Stimulated activated CD8-positive, alpha-beta memory T cell treated with anti-CD3 and anti-CD28 coated beads, Interleukin-12 subunit alpha, Interleukin-12 subunit beta, amount 100 ng/mL, for 1 hour (primary cell): ENCODE data around the gene ZNF804A.

ENCODE experiments used
- DNase-seq: peaks from one replicate; pipeline ENCODE4 v3.0.0-alpha.2; 2020; ENCODE audit warnings: low read depth

The ZNF804A gene

DNA sequence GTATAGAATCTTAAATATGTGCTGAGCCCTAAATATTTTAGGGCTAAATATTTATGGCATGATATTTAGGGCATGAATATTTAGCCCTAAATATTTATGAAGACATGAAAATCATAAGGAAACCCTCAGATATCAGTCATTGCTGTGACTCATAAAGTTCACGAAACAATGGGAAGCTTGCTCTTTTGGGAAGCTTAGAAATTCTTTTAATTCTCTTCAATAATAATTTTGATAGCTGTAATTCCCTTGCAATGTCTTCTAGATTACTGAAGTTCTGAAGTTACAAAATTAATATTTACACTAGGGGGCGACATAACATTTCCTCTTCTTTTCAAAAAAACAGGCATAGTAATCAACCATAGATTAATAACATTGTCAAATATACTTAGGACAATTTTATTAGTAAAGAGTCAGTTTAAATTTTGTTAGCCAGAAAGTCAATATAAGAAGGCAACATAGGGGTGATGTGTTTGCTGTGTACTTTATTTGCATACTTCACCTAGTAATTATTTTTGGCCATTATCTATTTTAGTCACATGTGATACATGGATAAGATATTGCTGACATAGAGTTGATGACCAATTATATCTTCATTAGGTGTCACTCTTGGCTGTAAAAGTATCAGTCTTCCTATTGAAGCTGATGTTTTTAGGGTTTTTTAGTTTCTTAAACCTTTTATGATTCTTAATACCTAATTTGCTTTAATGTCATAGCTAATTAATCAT lies 13.2 kb downstream of the ZNF804A start:
- DNase-seq = no peak

DNA sequence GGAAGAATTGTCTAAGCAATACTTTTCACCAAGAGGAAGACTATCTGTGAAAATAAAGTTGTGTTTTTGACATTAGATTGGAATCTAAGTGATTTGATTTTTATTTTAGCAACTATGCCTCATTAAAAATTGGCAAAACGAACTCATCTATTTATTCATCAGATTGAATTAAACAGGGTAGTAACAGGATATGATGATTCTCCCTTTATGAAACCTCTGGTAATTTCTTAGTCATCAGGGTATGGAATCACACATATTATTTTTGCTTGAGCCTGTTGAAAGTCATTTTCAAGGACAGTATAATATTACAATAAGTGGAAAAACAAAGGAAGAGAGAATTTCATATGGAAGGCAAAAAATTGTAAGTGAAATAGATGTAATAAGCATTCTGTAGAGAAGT lies 22.0 kb downstream of the ZNF804A start:
- DNase-seq = no peak

DNA sequence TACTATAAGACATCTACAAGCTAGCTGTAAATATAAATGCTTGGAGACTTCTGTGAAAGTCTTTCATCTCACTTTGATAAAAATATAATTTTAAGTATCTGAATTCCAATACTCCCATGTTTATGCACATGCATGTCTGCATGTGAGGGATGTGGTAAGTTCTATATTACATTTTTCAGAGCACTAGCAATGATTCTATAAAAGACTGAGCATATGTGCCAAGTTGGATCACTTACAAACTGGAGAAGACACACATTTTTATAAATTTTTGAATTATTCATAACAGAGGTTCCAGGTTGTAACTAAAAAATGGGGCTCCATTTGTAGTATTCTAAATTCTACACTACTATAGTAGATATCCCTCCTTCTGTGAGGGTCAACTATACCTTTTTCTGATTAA lies 26.0 kb downstream of the ZNF804A start:
- DNase-seq = no peak

DNA sequence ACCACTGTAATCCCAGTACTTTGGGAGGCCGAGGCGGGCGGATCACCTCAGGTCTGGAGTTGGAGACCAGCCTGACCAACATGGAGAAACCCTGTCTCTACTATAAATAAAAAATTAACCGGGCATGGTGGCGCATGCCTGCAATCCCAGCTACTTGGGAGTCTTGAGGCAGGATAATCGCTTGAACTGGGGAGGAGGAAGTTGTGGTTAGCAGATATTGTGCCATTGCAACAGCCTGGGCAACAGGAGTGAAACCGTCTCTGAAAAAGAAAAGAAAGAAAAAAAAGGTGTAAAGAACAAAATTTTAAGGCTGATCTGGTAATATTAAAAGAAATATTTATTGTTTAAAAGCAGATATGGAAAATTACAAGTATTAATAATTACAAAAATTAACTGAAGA lies 29.7 kb downstream of the ZNF804A start:
- no peak for DNase-seq

DNA sequence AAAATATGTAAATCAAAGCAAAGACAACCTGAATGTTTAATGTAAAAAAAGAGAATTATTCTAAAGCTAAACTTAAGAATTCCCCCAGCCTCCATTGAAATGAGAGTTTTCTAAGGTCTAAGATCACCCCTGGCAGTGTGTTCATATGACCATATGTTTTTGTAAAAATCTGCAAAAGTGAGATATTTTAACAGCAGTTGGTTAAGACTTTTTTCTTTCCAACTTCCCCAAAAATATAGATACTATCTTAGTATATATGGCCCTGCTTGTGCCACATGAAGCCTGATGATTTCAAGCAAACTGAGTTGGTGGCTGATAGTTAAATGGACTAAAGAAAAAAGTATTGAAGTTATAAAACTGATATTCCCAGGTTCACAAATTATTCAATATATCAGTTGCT lies 35.4 kb downstream of the ZNF804A start:
- no peak for DNase-seq

DNA sequence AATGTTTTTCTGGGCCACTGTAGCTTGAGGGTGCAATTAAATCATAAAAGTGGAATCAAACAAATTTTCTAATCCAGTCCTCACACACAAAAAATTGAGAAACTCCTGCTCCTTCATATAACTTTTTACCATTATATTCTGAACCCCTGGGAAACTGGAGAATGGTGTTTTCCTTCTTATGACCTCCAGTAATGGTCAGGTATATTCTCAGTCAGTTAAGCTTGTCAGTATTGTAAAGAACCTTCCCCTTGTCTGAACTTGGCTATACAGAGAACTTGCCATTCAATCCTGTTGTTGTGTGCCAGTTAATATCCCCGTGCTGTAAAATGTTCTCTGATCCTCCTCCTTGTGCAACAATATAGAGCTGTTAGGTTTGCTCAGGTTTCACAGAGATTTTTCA lies 39.5 kb downstream of the ZNF804A start:
- DNase-seq = no peak

DNA sequence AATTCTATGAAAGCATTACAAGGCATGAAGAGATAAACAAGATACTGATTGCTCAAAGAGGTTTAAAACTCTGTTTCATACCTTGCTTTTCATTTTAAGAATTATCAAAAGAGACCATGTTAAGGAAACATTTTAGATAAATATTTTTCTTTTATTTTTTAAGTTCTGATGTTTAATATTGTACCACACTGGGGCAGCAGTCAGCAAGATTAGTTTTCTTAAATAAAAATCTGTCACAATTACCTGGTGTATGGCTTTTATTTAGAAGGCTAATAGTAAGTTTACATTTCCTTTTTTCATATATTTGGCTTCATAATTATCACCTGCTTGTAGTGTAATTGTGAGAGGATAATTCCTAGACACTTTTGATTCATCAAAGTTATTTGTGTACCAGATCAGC lies 46.4 kb downstream of the ZNF804A start:
- DNase-seq = no peak

DNA sequence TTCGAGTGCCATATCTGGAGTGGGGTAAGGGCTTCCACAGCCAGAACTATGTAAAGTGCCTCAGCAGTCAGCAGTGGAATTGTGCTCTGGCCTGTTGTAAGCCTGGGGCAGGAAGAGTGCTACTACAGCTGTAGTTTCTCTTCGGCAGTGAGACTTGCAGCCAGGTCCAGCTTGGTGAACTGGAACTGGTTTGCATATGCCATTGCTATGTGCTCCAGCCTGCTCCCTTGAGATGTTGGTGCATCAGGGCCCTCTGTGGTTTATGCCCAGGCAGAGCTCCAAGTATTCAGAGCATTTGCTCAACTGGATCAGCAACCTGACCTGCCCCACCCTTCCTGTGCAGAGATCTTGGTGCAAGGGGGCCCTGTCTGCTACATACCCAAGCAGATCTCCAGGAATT lies 47.8 kb downstream of the ZNF804A start:
- DNase-seq = no peak

DNA sequence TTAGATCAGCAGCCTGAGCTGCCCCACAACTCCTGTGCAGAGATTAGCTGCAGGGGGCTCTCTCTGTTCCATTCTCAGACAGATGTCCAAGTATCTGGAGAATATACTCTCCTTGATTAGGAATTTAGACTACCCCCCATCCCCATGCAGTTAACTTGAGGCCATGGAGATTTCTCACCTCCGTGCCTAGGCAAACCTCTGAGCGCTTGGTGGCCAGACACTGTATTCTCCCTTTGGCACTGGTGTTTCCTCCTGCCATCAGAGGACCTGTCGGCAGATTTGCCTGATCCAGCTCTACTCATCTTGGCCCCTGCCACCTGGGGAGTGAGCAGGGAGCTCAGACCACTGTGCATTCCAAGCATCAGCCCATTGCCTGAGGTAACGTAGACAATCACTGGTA lies 48.3 kb downstream of the ZNF804A start:
- DNase-seq = no peak

DNA sequence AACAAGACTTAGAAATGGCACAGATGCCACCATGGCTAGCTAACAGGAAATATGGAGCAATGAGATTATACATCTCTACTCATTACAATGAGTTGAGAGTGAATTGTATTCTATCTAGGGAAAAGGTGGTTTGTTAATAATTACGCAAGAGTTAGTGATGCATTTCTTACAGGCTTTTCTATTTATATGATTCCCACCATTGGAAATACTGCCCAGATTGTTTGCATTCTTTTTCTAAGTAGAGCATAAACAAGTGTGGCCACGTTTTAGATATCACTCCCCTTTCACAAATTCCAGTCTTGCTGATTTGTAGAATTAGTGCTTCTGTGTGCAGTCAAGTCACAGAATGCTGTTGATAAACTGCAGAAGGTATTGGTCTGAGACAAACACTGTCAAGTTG lies 56.6 kb downstream of the ZNF804A start:
- DNase-seq = no peak

DNA sequence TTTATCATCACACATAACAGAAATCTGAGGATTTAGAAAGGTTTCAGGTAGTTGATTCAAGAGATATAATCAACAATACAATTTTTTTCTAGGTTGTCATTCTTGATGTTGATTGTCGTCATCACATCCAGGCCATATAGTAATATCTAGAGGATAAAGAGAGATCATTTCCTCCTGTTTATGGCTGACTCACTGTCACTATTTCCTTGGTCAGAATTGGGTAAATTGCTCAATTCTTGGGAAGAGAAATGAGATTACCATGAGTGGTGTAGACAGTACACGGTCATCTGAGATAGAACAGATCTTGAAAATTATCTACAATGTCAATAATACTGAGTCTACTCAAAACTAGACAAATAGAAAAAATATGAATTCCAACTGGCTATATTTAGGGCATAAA lies 78.8 kb downstream of the ZNF804A start:
- no peak for DNase-seq

DNA sequence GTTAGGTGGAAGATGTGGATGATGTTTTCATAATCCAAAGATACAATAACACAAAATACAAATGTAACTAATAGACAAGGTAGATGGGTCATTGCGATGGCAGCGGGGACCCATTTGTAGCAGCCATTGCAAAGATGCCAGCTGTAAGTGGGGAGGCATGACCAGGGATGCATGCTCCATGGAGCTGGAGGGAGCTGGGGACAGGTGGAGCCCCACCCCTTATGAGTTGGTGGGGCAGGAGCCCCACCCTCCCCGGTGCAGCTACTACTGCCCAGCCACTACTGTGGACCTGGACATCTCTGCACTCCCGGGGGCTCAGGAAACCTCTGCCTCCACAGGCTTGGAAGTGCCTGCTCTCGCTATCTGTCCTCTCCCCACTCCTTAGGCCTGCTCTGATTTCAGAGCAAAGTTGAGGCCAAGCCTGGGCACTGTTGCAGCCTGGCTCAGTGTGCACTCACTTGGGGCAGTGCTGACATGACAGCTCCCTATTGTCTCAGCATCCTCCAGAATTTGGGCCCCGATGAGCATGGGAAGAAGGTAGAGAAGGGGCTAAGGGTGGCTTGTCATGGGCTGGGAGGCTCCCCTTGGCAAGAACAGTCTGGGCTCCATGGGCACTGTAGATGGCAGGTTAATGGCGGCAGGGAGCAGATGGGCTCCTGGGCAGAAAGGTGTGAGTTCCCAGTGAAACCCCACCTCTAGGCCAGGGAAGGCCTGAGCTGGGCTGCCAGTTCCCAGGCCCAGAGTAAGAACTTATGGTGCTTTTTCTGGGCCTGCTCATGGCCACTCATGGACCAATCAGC lies 81.1 kb downstream of the ZNF804A start:
- no peak for DNase-seq

DNA sequence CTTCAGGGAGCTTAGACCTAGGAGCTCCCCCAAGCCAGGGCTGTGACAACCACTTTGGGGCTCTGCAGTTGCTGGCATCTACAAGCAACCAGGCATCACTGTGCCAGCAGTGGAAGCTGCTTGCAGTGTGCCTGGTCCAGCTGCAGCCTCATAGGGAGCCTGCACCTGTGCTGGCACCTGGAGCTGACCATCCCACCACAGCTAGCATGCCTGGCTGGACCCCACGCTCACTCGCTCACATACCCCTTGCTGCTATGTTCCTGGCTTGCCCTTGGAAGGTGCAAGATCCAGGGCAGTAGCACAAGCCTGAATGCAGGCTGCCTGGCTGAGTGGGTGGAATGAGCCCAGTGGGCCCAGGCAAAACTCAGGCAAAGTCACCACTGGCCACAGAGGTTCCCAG lies 82.5 kb downstream of the ZNF804A start:
- no peak for DNase-seq

DNA sequence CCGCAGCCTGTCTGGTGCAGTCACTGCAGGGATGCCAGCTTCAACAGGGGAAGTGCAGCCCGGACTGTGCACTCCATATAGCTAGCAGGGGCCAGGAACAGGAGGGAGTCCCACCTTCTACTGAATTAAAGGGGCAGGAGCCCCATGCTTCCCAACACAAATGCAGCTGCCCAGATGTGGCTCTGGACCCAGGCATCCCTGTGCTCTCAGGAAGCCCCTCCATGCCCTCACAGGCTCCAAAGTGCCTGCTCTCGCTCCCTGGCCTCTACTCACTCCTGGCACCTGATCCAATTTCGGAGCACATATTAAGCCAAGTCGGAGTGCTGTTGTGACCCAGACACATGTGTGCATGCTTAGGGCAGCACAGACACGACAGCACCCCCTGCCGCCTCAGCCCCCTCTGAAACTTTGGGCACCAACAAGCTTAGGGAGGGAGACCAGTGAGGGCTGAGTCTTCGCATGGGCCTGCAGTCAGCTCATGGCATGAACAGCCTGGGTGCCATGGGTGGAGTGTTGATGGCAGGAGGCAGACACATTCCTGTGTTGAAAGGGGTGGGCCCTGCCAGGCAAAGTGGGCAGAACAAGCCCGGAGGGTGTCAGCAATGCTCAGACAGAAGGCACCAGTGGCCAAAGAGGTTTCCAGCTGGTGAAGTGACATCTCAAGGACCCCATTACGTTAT lies 83.5 kb downstream of the ZNF804A start:
- DNase-seq = no peak

DNA sequence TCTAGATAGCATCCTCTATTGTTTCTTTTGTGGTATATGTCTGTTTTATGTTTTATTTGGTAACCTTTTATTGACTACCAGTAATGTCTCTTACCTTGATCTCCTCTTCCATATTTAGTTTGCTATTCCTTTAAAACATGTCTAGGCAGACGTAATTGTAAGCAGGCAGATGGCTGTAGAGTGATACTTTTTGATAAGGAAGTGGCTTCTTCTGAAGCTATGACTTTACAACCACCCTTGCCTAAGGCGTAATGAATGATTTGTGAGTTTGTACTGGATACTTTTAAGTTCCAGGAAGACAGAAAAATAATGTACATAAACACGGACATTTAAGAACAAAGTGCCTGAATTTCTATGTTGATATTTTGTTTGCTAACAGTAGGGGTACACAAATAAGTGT lies 85.6 kb downstream of the ZNF804A start:
- DNase-seq = no peak

DNA sequence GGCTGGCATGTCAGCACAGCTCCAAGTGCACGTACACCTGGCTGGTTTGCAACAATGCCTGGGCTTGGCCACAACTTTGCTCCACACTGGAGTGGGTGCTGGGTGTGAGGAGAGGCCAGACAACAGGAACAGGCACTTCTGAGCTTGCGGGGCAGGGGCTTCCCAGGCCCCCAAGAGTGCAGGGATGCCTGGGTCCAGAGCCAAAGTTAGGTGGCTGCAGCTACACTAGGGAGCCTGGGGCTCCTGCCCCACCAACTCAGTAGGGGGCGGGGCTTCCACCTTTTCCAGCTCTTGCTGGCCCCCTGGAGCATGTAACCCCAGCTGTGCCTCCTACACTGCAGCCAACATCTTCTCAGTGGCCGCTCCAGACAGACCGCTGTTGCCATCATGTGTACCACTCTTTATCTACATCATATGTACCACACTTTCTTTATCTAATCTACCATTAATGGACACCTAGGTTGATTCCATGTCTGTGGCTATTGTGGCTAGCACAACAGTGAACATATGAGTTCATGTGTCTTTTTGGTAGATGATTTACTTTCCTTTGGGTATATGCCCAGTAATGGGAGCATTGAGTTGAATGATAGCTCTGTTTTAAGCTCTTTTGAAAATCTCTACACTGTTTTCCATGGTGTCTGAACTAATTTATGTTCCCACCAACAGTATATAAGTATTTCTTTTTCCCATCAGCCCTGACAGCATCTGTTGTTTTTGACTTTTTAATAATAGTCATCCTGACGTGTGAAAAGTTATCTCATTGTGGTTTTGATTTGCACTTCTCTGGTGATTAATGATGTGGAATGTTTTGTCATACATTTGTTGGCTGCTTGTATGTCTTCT lies 87.9 kb downstream of the ZNF804A start:
- DNase-seq = no peak

DNA sequence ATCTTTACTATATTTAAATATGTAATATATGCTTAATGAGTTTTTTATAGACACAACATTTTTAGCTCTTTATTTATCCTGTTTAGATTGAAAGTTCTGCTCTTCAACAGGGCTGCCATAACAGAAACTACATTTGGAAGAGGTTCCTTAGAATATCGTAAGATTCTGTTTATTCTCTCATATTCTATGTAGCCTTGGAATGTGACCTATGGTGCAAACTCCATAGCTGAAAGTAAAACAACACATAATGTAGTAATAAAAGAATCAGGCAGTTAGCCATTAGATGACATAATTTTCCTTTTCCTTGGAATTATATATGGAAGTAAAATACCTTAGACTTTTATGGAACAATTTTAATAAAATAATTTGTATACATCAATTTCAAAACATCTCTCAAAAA lies 91.3 kb downstream of the ZNF804A start:
- no peak for DNase-seq

DNA sequence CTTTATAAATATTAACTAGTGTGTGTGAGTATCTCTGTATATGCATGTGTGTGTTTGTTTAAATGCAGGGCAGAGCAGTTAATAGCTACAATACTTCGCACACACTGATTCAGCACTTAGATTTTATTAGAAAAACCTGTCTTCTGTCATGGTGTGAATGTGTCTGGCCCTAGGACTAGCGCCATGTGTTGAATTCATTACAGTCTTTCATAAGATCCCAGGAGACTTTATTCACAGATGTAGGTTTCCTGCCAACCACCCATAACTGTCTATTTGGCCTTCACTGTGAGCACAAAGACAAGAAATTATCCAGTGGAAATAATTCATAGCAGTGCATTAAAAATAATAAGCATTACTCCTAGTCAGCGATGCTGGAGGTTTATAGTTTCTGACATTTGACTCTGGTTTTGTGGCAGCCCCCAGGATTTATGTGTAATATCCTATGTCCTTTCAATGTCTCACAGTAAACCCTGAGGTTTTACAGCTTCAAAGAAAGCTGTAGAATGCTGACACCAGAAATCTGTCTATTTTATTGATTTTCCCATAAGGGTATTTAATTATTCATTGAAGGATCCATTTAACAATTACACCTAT lies 93.9 kb downstream of the ZNF804A start:
- DNase-seq = no peak

DNA sequence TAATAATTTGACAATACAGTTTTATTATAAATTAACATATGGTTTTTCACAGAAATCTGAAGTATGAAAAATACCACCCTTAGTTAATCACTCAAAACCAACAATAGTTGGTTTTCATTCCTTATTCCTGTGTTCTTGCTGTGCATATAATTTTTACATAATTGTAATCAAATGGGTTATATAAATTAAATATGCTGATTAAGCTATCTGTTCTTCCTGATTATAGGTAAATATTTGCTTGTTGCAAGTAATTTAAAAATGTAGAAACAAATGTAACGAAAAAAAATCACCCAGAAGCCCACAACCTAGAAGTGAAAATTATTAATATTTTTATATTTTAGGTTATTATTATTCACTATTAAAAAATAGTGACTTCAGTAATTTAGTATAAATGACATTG lies 98.3 kb downstream of the ZNF804A start:
- no peak for DNase-seq

DNA sequence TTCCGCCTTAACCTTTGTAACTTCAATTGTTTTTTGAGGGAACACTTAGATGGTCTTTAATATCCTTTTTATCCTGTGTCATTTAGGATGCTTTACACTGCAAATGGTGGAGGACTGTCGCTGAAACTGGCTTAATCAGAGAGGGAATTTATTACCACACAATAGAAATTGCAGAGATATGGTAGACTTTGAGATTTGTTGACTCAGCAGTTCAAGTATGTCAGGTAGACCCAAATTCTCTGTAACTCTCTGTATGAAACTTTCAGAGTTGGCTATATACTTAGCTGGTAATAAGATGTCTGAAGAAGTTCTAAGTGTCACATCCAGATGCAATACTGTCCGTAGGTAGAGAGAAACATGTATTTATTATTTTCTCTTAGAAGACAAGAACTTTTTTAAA lies 100.1 kb downstream of the ZNF804A start:
- DNase-seq = no peak

DNA sequence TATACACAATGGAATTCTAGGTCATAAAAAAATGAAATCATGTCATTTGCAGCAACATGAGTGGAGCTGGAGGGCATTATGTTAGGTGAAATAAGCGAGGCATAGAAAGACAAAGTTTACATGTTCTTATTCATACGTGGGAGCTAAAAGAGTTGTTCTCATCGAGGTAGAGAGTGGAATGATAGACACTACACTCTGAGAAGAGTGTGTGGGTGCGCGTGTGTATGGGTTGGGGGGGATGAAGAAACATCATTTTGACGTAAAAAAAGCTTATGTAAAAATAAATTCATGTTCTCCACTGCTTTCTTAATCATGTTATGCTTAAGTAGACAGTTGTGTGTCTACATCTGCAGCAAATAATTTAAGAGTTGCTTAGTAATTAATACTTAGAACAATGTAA lies 123.6 kb downstream of the ZNF804A start:
- DNase-seq = no peak

DNA sequence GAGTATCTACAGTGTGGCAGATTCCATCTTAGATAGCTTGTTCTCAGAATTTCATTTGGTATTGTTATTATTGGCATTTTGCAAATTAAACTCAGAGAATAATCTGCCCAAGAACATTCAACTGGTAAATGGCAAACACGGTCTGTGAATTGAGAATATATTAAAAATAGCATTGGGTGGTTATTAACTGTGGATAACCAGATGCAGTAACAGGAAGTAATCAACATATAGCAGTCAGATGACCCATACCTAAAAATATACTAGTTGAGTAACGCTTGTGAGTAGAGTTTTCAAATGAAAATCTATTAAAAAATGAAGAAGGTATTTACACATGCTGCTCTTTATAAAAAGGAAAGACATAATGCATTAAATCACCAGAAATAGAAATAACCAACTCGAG lies 129.5 kb downstream of the ZNF804A start:
- DNase-seq = no peak
